HepG2 (cell line): ENCODE measurements around the gene CCDC170. TPM values are rescaled to one million over a fixed set of nuclear protein-coding genes. Genes with fewer than 3 reads are reported as not detected.

ENCODE experiments used
- ATAC-seq: fragments of 200-7000 bp; cut with Tn5 transposase; 3 replicates; pipeline ENCODE4 v1.9.1; 2020; ENCODE audit warnings: mild to moderate bottlenecking, moderate library complexity
- BruUV-seq: library from RNA; stranded (reverse); fragments of 400-500 nt; replicated peaks from 2 replicates; lab custom pipeline; 2021; lab: Mats Ljungman, UMichigan
- CTCF ChIA-PET: fragments of 300-600 bp; formaldehyde crosslinking; extraction: SDS; loops from one replicate; lab custom pipeline; 2021; ENCODE audit warnings: low total read pairs, inconsistent platforms, low intra/inter-chr PET ratio; lab: Yijun Ruan, JAX
- POLR2A ChIA-PET: fragments of 350-600 bp; sonication (Branson Sonifier 250); formaldehyde crosslinking; loops from one replicate; lab custom pipeline; 2020; ENCODE audit warnings: antibody characterized with exemption, inconsistent platforms; lab: Yijun Ruan, JAX
- DNase-seq: peaks from one replicate; pipeline ENCODE4 v3.0.0-alpha.2; 2015; ENCODE audit warnings: low spot score
- FAIRE-seq: peaks from 3 replicates; lab custom pipeline; 2011; peaks lifted over from hg19 to GRCh38; lab: Jason Lieb, UNC
- H2AFZ ChIP-seq: one replicate; pipeline ENCODE4 v1.6.1; 2011; ENCODE audit warnings: low read length, inconsistent platforms
- H3K27ac ChIP-seq: fragments of 300-600 bp; 3 replicates; pipeline ENCODE4 v1.8.0; 2011; ENCODE audit warnings: mixed run types, mild to moderate bottlenecking, mixed read lengths, low read length, inconsistent platforms; ENCODE audit not compliant: insufficient read depth; ENCODE audit errors: extremely low read length
- H3K27me3 ChIP-seq, 2 experiments: fragments of 200-600 bp in 1 of 2; 2 replicates in 1 of 2; 3 replicates in 1 of 2; pipeline versions ENCODE4 v1.6.0 to v1.8.0; 2011; ENCODE audit warnings: low read length in 2 of 2, mild to moderate bottlenecking in 2 of 2, moderate library complexity in 2 of 2, inconsistent platforms in 1 of 2; ENCODE audit not compliant: insufficient read depth in 2 of 2, control insufficient read depth in 1 of 2
- H3K36me3 ChIP-seq, 2 experiments: fragments of 200-600 bp in 1 of 2; replicated peaks in 1 of 2; 2 replicates in 1 of 2; 3 replicates in 1 of 2; pipeline versions ENCODE4 v1.5.1 to v1.8.0; 2011; ENCODE audit warnings: low read length in 2 of 2, inconsistent platforms in 1 of 2; ENCODE audit not compliant: insufficient read depth in 2 of 2, control insufficient read depth in 1 of 2
- H3K4me1 ChIP-seq: 2 replicates; pipeline ENCODE4 v1.5.1; 2012; ENCODE audit warnings: low read length, inconsistent platforms; ENCODE audit not compliant: insufficient read depth
- H3K4me2 ChIP-seq: 2 replicates; pipeline ENCODE4 v1.6.0; 2011; ENCODE audit warnings: low read depth, low read length, inconsistent platforms
- H3K4me3 ChIP-seq, 3 experiments: fragments of 200-600 bp in 1 of 3; sonication (generic), shearing (Covaris generic) in 1 of 3; replicated peaks in 1 of 3; 2 replicates each; pipeline ENCODE4 v1.5.1; 2011 to 2016; ENCODE audit warnings: low read length in 3 of 3, inconsistent platforms in 2 of 3, low read depth in 2 of 3, mild to moderate bottlenecking in 2 of 3, control low read depth in 1 of 3, mixed read lengths in 1 of 3; ENCODE audit not compliant: insufficient read depth in 1 of 3
- H3K79me2 ChIP-seq: one replicate; pipeline ENCODE4 v1.6.1; 2011; ENCODE audit warnings: low read length, inconsistent platforms; ENCODE audit not compliant: insufficient read depth
- H3K9ac ChIP-seq: 2 replicates; pipeline ENCODE4 v1.6.0; 2011; ENCODE audit warnings: mild to moderate bottlenecking, low read depth, low read length, inconsistent platforms; ENCODE audit not compliant: insufficient read depth
- H3K9me3 ChIP-seq: 2 replicates; pipeline ENCODE4 v1.5.1; 2012; ENCODE audit warnings: mild to moderate bottlenecking, low read length
- H4K20me1 ChIP-seq: 2 replicates; pipeline ENCODE4 v1.6.0; 2011; ENCODE audit warnings: inconsistent platforms, mild to moderate bottlenecking, low read length, moderate library complexity; ENCODE audit not compliant: insufficient read depth
- CC2D1A ChIP-seq: sonication (generic); formaldehyde crosslinking; IDR thresholded peaks from 2 replicates; pipeline ENCODE4 v1.8.1; 2023; ENCODE audit warnings: mild to moderate bottlenecking, missing genetic modification reagents
- HNRNPUL1 ChIP-seq: fragments of 200-400 bp; formaldehyde crosslinking; IDR thresholded peaks from 2 replicates; pipeline ENCODE4 v1.6.1; 2017; ENCODE audit warnings: low read depth, mild to moderate bottlenecking, low read length, moderate library complexity
- MAFF ChIP-seq: IDR thresholded peaks from 2 replicates; pipeline ENCODE4 v1.6.1; 2011; ENCODE audit warnings: low read depth, low read length, improper control_type of control experiment
- NCOA1 ChIP-seq: sonication (generic); formaldehyde crosslinking; IDR thresholded peaks from 2 replicates; pipeline ENCODE4 v1.9.0; 2021; ENCODE audit warnings: missing genetic modification reagents
- SMARCE1 ChIP-seq: fragments of 450-650 bp; IDR thresholded peaks from 2 replicates; pipeline ENCODE4 v1.6.1; 2017; ENCODE audit warnings: borderline replicate concordance
- XBP1 ChIP-seq: sonication (generic); formaldehyde crosslinking; IDR thresholded peaks from 2 replicates; pipeline ENCODE4 v1.5.0; 2020; ENCODE audit warnings: missing genetic modification reagents
- ZBTB3 ChIP-seq: sonication (generic); formaldehyde crosslinking; IDR thresholded peaks from 2 replicates; pipeline ENCODE4 v1.4.0; 2020; ENCODE audit warnings: low read depth, mild to moderate bottlenecking, moderate library complexity, missing genetic modification reagents, borderline replicate concordance
- ZNF205 ChIP-seq: IDR thresholded peaks from 2 replicates; pipeline ENCODE4 v1.6.1; 2018; ENCODE audit warnings: missing biosample characterization, missing genetic modification reagents
- ZNF30 ChIP-seq: sonication (generic); formaldehyde crosslinking; IDR thresholded peaks from 2 replicates; pipeline ENCODE4 v1.5.0; 2020; ENCODE audit warnings: mild to moderate bottlenecking, missing genetic modification reagents
- ZNF737 ChIP-seq: sonication (generic); formaldehyde crosslinking; IDR thresholded peaks from 2 replicates; pipeline ENCODE4 v1.5.0; 2020; ENCODE audit warnings: missing genetic modification reagents, mild to moderate bottlenecking, borderline replicate concordance
- WGBS: methylation state at CpG from one replicate; pipeline ENCODE4 v1.1.6; 2017; ENCODE audit warnings: low lambda C conversion rate; 5-methylcytosine and 5-hydroxymethylcytosine counted together
- in situ Hi-C: cut with HindIII; loops from 2 replicates; pipeline ENCODE4 v1.10.0; 2017; ENCODE audit warnings: low pct_unique_long_range_greater_than_20kb; ENCODE audit not compliant: extremely low pct_ligation_motif_present
- intact Hi-C: fragments of 100-400 bp; cut with micrococcal nuclease; formaldehyde crosslinking; loops from one replicate; pipeline ENCODE4 v1.10.0; 2022; ENCODE audit not compliant: unreplicated experiment
- polyA plus RNA-seq, 8 experiments: library from polyadenylated mRNA; depleted of rRNA in 3 of 8; stranded (reverse) in 7 of 8; unstranded in 1 of 8; fragments of >200 nt; fragmentation: Illumina TruSeq in 4 of 8; extraction: Trizol in 4 of 8; gene quantifications; 2 replicates each; pipeline versions ENCODE4 v1.2.1 to v1.2.3, GENCODE V29; 2011 to 2016; ENCODE audit warnings: low read depth in 4 of 8, missing spikeins in 1 of 8, mixed read lengths in 1 of 8; ENCODE audit not compliant: insufficient read depth in 1 of 8
- total RNA-seq, 5 experiments: library from RNA; depleted of rRNA; stranded (reverse); fragments of >200 nt; fragmentation: Illumina TruSeq; extraction: Trizol; gene quantifications; 2 replicates each; pipeline ENCODE4 v1.2.3, GENCODE V29; 2016; ENCODE audit warnings: low read depth in 1 of 5
- TF ChIP-seq, protein P1 (sequence below), 2 experiments: fragments of 450-650 bp in 1 of 2; sonication (generic) in 1 of 2; formaldehyde crosslinking in 1 of 2; IDR thresholded peaks; 2 replicates each; pipeline versions ENCODE4 v1.6.1 to v1.8.0; 2016 to 2022; ENCODE audit warnings: antibody characterized with exemption in 1 of 2, mild to moderate bottlenecking in 1 of 2, missing genetic modification reagents in 1 of 2
- TF ChIP-seq, protein P2 (sequence below): sonication (generic); formaldehyde crosslinking; IDR thresholded peaks from 2 replicates; pipeline ENCODE4 v1.5.0; 2020; ENCODE audit warnings: missing genetic modification reagents
- TF ChIP-seq, protein P3 (sequence below): sonication (generic); formaldehyde crosslinking; IDR thresholded peaks from 2 replicates; pipeline ENCODE4 v1.5.1; 2020; ENCODE audit warnings: missing genetic modification reagents, mild to moderate bottlenecking, borderline replicate concordance

The CCDC170 gene
- total and polyA plus RNA-seq, 2 of the 13 experiments (the other 11 are each of a cell fraction or from before 2014, with no cell fraction given), result 0.90 to 5.1 TPM

DNA sequence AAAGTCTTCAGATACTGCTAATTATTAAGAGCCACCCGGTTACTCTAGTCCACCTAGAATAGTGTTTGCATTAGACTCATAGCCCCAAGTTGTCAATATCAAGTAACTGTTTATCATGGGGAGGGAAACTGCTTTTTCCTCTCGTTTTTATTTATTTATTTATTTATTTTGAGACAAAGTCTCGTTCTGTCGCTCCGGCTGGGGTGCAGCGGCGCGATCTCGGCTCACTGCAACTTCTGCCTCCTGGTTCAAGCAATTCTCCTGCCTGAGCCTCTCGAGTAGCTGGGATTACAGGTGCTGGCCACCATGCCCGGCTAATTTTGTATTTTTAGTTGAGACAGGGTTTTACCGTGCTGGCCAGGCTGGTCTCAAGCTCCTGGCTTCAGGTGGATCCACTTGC is 16.1 kb upstream of the CCDC170 start:
- 90% methylated on average over 12 of the region's 12 CpGs for WGBS
- Histone ChIP-seq H3K4me1 (peaks cover 21% of the 10 kb centered on the region), H3K27ac (no peak overlapping the region), H2AFZ (no peak overlapping the region), H3K4me3 (no peak overlapping the region), H3K4me2 (no peak overlapping the region), H3K9ac (no peak overlapping the region), H3K36me3 (no peaks in the 10 kb centered on the region), H3K9me3 (no peaks in the 10 kb centered on the region), H3K27me3 (no peaks in the 10 kb centered on the region), H4K20me1 (no peaks in the 10 kb centered on the region), H3K79me2 (no peaks in the 10 kb centered on the region)
- no peak for ATAC-seq
- BruUV-seq, result no TSS peak
- DNase-seq, result no peak
- ChIA-PET CTCF (no interaction called here), POLR2A (no interaction called here)
- intact Hi-C loops, result no loop called here
- in situ Hi-C loops, result loop anchor here (5.0 to 10.0 kb wide), 2 partner anchors 35 to 63 kb away; no protein-coding TSS in a partner anchor
- FAIRE-seq, result no peak
- TF ChIP-seq ZBTB3 (CRISPR knock-in tag), result no peak
- no peak for TF ChIP-seq ZNF30 (CRISPR knock-in tag)
- TF ChIP-seq, protein P1, sequence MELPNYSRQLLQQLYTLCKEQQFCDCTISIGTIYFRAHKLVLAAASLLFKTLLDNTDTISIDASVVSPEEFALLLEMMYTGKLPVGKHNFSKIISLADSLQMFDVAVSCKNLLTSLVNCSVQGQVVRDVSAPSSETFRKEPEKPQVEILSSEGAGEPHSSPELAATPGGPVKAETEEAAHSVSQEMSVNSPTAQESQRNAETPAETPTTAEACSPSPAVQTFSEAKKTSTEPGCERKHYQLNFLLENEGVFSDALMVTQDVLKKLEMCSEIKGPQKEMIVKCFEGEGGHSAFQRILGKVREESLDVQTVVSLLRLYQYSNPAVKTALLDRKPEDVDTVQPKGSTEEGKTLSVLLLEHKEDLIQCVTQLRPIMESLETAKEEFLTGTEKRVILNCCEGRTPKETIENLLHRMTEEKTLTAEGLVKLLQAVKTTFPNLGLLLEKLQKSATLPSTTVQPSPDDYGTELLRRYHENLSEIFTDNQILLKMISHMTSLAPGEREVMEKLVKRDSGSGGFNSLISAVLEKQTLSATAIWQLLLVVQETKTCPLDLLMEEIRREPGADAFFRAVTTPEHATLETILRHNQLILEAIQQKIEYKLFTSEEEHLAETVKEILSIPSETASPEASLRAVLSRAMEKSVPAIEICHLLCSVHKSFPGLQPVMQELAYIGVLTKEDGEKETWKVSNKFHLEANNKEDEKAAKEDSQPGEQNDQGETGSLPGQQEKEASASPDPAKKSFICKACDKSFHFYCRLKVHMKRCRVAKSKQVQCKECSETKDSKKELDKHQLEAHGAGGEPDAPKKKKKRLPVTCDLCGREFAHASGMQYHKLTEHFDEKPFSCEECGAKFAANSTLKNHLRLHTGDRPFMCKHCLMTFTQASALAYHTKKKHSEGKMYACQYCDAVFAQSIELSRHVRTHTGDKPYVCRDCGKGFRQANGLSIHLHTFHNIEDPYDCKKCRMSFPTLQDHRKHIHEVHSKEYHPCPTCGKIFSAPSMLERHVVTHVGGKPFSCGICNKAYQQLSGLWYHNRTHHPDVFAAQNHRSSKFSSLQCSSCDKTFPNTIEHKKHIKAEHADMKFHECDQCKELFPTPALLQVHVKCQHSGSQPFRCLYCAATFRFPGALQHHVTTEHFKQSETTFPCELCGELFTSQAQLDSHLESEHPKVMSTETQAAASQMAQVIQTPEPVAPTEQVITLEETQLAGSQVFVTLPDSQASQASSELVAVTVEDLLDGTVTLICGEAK (IDR thresholded peaks at IDR 0.05), result no peak
- TF ChIP-seq, protein P1 (CRISPR knock-in tag; IDR thresholded peaks at IDR 0.05), result no peak
- TF ChIP-seq ZNF737 (CRISPR knock-in tag), result no peak
- TF ChIP-seq NCOA1 (CRISPR knock-in tag), result no peak
- TF ChIP-seq XBP1 (CRISPR knock-in tag), result no peak
- no peak for TF ChIP-seq SMARCE1
- no peak for TF ChIP-seq MAFF
- TF ChIP-seq, protein P2, sequence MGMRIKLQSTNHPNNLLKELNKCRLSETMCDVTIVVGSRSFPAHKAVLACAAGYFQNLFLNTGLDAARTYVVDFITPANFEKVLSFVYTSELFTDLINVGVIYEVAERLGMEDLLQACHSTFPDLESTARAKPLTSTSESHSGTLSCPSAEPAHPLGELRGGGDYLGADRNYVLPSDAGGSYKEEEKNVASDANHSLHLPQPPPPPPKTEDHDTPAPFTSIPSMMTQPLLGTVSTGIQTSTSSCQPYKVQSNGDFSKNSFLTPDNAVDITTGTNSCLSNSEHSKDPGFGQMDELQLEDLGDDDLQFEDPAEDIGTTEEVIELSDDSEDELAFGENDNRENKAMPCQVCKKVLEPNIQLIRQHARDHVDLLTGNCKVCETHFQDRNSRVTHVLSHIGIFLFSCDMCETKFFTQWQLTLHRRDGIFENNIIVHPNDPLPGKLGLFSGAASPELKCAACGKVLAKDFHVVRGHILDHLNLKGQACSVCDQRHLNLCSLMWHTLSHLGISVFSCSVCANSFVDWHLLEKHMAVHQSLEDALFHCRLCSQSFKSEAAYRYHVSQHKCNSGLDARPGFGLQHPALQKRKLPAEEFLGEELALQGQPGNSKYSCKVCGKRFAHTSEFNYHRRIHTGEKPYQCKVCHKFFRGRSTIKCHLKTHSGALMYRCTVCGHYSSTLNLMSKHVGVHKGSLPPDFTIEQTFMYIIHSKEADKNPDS (CRISPR knock-in tag), result no peak
- no peak for TF ChIP-seq HNRNPUL1
- no peak for TF ChIP-seq CC2D1A (CRISPR knock-in tag)
- TF ChIP-seq, protein P3, sequence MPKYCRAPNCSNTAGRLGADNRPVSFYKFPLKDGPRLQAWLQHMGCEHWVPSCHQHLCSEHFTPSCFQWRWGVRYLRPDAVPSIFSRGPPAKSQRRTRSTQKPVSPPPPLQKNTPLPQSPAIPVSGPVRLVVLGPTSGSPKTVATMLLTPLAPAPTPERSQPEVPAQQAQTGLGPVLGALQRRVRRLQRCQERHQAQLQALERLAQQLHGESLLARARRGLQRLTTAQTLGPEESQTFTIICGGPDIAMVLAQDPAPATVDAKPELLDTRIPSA, result no peak
- no peak for TF ChIP-seq ZNF205 (CRISPR knock-in tag)
